Right lobe of liver (tissue), 4 donors: Measurements from ENCODE around the gene POR.

Experiments used
- POLR2A ChIP-seq: fragments of 450-650 bp; IDR thresholded peaks from one replicate; pipeline ENCODE4 v1.6.1; 2017; ENCODE audit warnings: antibody characterized with exemption, mild to moderate bottlenecking
- TF ChIP-seq, protein P1 (sequence below), 4 donors: fragments of 200-600 bp in 3 of 4; fragments of 450-650 bp in 1 of 4; IDR thresholded peaks; one replicate each; pipeline versions ENCODE4 v1.5.1 to v1.8.0; 2016 to 2022; ENCODE audit warnings: antibody characterized with exemption in 4 of 4, mild to moderate bottlenecking in 2 of 4
- donor health status: DM: no; HTN: no; CAD: no.
- donor health status: DM: no; HTN: no; CAD: no.
- donor health status: DM: no; HTN: yes; CAD: no.

DNA sequence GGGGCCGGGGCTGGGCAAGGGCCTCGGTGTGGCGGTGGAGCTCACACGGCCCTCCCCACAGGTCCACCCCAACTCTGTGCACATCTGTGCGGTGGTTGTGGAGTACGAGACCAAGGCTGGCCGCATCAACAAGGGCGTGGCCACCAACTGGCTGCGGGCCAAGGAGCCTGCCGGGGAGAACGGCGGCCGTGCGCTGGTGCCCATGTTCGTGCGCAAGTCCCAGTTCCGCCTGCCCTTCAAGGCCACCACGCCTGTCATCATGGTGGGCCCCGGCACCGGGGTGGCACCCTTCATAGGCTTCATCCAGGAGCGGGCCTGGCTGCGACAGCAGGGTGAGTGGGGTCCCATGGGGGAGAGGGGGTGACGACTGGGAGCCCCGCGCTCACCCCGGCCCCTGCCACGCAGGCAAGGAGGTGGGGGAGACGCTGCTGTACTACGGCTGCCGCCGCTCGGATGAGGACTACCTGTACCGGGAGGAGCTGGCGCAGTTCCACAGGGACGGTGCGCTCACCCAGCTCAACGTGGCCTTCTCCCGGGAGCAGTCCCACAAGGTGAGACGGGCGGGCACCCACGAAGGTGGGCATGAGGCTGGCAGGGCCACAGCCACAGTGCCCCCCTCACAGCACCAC lies 70.7 kb downstream of the POR start:
- TF ChIP-seq, protein P1, sequence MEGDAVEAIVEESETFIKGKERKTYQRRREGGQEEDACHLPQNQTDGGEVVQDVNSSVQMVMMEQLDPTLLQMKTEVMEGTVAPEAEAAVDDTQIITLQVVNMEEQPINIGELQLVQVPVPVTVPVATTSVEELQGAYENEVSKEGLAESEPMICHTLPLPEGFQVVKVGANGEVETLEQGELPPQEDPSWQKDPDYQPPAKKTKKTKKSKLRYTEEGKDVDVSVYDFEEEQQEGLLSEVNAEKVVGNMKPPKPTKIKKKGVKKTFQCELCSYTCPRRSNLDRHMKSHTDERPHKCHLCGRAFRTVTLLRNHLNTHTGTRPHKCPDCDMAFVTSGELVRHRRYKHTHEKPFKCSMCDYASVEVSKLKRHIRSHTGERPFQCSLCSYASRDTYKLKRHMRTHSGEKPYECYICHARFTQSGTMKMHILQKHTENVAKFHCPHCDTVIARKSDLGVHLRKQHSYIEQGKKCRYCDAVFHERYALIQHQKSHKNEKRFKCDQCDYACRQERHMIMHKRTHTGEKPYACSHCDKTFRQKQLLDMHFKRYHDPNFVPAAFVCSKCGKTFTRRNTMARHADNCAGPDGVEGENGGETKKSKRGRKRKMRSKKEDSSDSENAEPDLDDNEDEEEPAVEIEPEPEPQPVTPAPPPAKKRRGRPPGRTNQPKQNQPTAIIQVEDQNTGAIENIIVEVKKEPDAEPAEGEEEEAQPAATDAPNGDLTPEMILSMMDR (IDR thresholded peaks at IDR 0.05) = no peak
- no peak for TF ChIP-seq POLR2A
